Measurements from ENCODE around the gene TTC33. TPM values are rescaled to one million over a fixed set of nuclear protein-coding genes. Genes with fewer than 3 reads are reported as not detected.
"Not testable (repeated sequence)": the region's sequence is repeated elsewhere in the genome, so short reads cannot be mapped to it uniquely, and the experiment has no call there.

TTC33 gene
- polyA plus RNA-seq, 1 donor, result 20.3 TPM

DNA sequence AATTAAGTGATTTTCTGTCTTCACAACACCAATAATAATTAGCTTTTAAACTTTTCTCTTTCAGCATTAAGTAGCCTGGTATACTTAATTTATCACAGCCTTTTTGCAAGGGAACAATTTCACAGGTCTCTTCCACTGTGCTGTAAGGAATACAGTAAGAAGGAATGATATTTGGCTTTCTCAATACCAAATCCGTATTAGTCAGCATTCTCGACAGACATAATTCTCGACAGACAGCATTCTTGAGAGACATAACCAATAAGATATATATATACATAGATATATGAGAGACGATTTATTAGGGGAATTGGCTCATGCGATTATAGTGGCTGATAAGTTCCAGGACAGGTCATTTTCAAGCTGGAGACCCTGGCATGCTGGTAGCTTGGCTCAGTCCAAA is 24.4 kb upstream of the TTC33 start:
- no peak for DNase-seq (ENCODE audit: low read depth)

GRCh38 chr5:40779561-40779960 is 23.8 kb upstream of the TTC33 start:
- DNase-seq (ENCODE audit: low read depth), result no peak

DNA sequence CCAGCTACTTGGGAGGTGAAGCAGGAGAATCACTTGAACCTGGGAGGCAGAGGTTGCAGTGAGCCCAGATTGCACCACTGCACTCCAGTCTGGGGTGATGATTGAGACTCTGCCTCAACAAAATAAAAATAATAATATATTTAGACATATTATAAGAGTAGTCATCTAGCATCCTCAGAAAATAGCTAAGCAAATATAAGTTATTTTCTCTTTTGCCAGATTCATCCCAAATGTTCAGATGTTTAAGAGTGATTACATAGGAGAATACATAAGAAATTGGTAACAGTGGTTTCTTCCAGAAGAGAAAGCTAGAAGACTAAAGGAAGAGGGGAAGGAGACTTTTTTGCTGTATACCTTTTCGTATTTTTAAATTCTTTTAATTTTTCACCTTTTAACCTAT is 22.4 kb upstream of the TTC33 start:
- DNase-seq (ENCODE audit: low read depth), result no peak

DNA sequence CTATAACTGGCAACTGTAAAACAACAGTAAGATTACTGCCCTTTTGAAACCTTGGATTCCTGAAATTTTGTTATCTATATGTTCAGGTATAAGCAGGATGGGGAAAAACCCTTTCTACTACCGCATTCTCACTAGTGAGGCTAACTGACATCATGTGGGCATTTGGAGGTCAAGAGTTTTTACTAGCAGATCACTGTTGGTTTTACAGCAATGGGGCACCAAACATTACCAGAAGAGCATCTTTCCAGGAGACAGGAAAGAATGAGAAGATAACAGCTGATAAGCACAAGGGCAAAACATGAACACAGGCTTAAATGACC is 20.9 kb upstream of the TTC33 start:
- DNase-seq (ENCODE audit: low read depth), result no peak

- no peak for DNase-seq (ENCODE audit: low read depth)
Observed at GRCh38 chr5:40775846-40776657, 20.3 kb upstream of the TTC33 start.

DNA sequence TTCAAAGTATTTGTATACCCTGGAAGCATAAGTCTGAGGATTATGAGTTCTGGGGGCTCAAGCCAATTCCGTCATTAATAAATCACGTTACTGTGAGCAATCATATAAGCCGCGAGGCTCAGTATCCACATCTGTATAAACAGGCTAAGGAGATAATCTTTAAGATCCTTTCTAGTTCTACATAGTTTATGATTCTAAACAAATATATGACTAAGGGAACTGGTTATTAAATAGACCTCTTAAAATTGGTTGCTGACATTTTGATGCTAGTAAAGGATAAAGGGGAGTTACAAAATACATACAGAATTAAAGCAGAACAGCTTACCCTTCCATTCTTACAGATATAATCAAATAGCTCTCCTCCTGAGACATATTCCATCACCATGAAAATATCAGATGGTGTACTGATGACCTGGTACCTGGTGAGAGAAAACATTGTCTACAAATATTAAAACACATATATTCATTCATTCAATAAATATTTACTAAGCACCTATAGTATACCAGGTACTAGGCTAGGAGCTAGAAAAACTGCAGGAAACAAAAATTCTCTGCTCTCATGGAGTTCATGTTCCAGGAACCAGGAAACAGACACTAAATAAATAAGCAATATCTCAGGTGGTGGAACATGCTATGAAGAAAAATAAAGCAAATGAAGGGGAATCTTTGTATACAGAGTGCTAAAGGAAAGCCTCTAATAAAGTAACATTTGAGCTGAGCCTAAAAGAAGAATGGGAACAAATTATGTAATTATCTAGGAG is 19.5 kb upstream of the TTC33 start:
- DNase-seq (ENCODE audit: low read depth), result no peak

DNA sequence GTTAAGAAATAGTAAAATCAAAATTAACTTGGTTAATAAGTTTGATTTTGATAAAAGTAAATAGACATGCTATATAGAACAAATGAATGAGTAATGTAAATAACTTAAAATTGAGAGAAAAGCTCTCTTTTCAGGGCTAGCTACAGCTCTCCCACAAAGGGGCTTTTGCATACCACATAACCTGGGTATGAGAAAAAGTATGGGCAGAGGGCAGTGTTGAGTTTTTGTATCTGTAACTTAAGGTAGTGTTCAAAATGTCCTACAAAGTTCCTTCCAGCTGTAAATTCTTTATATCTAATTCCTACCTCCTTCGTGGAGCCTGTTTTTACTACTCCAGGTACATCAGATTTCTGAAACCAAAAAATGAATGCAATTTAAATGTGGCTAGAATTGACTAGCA is 18.9 kb upstream of the TTC33 start:
- DNase-seq (ENCODE audit: low read depth), result no peak

GRCh38 chr5:40770764-40771163 is 15.0 kb upstream of the TTC33 start:
- no peak for DNase-seq (ENCODE audit: low read depth)

DNA sequence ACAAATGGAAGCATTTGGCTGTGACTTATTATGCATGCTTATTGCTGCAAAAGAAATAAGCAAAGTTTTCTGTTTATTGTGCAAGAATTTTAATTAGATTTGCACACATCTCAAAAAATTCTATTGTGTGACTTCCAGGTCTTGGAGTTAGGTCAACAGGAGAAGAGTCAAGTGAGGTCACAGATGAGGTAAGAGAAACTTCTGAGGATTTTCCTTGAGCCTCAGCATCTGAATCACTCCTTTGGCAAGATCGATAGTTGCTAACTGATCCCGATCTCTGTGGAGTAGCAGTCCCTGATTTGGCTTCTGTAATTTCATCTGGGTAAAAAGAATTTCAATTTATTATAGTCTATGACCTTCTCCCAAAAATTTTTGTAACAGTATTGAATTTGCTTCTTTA is 6.9 kb upstream of the TTC33 start:
- no peak for DNase-seq (ENCODE audit: low read depth)

DNA sequence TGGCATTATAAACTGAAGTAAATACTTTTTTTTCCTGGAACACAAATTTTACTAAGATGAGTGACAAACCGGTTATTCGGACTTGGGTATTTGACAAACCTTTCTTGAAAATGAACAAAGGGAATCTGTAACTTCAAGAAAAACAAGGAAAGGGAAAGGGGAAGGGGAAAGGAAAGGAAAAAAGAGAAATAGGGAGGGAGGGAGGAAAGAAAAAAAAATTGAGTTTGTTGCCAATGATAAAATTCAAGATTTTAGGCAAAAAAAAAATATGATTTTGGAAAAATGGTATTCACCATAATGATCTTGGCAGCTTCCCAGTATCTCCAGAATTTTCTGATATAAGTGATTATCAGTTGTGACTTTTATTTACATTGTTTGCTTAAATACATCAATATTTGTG is 1.6 kb upstream of the TTC33 start:
- DNase-seq (ENCODE audit: low read depth), result no peak

- DNase-seq (ENCODE audit: low read depth), result peak; percentile 67
Observed at GRCh38 chr5:40755093-40755406, 711 bp downstream of the TTC33 start.

GRCh38 chr5:40754381-40755092 is 1.2 kb downstream of the TTC33 start:
- no peak for DNase-seq (ENCODE audit: low read depth)

GRCh38 chr5:40746703-40747102 is 9.1 kb downstream of the TTC33 start:
- no peak for DNase-seq (ENCODE audit: low read depth)

DNA sequence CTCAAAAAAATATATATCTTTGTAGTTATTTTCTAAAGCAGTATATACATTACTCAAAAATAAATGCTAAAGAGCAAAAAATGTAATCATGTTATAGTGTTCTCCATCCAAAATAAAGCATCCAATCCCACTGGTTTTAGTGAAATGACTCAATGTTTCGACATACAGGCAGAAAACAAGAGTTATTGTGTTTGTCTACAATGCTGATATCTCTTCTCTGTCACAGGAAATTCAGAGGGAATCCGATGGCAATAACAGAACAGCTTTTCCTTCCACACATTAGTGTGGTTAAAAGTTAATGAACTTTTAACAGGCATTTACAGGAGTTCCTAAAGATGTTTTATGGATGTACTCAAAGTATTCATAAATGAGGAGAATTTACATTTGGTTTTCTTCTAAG is 12.0 kb downstream of the TTC33 start:
- DNase-seq (ENCODE audit: low read depth), result no peak

- no peak for DNase-seq (ENCODE audit: low read depth)
Observed at GRCh38 chr5:40738502-40738901, 17.3 kb downstream of the TTC33 start.

DNA sequence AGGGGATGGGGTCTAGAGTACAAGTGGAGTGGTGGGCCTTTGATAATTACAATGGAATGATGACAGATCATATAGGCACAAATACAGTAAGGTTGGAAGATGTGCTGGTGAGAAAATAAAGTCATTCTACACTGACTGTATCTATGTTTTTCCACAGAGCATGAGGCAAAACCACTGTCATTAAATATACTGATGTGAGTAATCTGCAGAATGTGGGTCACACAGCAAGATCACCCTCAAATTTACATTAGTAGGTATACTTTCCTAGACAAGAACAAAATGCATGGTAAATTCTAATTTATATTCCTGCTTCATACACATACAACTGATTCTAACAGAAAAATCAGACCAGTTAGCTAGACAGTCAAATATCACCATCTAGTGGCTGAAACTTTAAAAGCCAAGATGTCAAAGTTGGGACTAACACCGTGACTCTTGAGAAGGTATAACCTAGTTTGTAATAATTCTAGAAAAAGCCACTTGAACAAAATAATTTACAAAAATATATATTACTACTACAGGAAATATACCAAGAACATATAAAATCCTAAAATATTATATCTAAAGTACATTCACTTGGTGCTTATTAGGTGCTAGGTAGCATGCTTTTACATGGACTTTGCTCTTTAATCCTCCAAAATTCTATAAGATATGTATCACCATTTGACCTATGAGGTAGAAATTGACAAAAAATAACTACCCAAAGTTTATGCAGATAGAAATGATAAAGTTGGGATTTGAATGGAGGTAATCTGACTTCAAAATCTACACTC is 19.5 kb downstream of the TTC33 start:
- DNase-seq (ENCODE audit: low read depth), result no peak

- no peak for DNase-seq (ENCODE audit: low read depth)
Observed at GRCh38 chr5:40735609-40736008, 20.2 kb downstream of the TTC33 start.

DNA sequence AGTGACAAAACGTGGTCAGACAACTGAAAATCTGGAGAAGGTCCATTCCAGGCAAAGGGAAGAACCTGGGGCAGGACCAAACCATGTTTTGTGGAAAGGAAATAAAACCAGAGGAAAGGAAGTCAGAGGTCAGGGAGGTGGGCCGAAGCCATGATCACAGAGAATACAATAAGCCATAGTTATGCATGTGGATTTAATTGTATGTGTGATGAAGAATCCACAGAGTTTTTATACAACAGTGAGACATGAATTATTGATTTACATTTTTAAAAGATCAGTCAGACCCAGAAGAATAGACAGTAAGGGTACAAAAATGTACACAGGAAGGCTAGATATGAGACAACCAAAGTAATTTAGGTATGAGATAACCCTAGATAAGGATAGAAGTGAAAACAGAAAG is 20.8 kb downstream of the TTC33 start:
- no peak for DNase-seq (ENCODE audit: low read depth)

- DNase-seq (ENCODE audit: low read depth), result no peak
Observed at GRCh38 chr5:40733879-40734563, 21.7 kb downstream of the TTC33 start.

DNA sequence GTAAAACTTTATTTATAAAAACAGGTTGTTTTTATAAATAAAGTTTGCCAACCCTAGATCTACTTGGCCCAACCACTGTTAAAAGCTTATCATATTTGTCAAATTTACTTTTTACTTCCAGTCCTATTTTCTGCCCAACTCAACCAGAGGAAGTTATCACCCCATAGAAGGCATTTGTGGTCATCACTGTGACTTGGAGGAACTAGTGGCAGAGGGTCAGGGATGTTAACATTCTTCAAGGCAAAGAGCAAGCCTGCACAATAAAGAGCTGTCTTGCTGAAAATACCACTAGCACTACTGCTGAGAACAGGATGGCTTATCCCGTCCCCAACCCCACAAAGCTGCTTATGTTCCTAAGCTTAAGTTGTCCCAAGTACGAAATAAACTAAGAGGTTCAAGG is 22.3 kb downstream of the TTC33 start:
- no peak for DNase-seq (ENCODE audit: low read depth)

GRCh38 chr5:40722497-40722911 is 33.3 kb downstream of the TTC33 start:
- not testable (repeated sequence) for DNase-seq (ENCODE audit: low read depth)

DNA sequence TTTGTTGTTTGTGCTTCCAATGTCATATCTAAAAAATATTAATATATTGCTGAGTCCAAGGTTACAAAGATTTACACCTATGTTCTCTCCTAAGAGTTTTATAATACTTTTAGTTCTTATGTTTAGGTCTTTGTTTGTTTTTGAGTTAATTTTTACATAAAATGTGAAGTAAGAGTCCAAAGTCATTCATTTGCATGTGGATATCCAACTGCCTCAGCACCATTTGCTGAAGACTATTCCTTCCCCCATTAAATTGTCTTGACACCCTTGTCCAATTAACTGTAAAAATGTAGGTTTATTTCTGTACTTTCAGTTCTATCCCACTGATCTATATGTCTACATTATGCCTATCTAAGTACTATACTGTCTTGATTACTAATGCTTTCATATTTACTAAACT is 35.7 kb downstream of the TTC33 start:
- DNase-seq (ENCODE audit: low read depth), result no peak

Data from forelimb muscle (tissue), 1 donor.